ENCODE measurements around the gene KRT25.

KRT25 gene

DNA sequence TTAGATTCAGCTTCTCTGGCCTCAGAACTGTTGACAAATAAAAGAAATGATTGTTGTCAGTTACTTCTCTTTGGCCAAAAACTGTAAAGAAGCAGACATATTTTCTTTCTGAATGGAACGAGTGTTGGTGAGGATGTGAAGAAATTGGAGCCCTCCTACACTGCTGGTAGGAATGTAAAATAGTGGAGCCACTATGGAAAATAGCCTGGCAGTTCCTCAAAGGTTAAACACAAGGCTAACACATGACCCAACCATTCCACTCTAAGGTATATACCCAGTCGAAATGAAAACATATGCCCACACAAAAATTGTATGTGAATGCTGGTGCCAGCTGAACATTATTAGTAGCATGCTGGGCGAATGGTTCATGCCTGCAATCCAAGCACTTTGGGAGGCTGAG lies 37.4 kb downstream of the KRT25 start:
- H3K79me2 ChIP-seq (ENCODE audit: control insufficient read depth, low read length) = no peaks in the 10 kb centered on the region
- H3K4me1 ChIP-seq (ENCODE audit: control insufficient read depth, low read length) = no peaks in the 10 kb centered on the region
- no peak overlapping the region for H3K27ac ChIP-seq (ENCODE audit: low read depth, low read length)
- peaks cover 18% of the 10 kb centered on the region for H3K27me3 ChIP-seq (ENCODE audit: control insufficient read depth, low read length)
- H3F3A ChIP-seq (ENCODE audit: control insufficient read depth, insufficient read depth) = no peaks in the 10 kb centered on the region
- H3K4me3 ChIP-seq (ENCODE audit: low read length) = no peak overlapping the region
- H3K9me3 ChIP-seq (ENCODE audit: control insufficient read depth, insufficient read depth, low read length) = no peaks in the 10 kb centered on the region
- no peaks in the 10 kb centered on the region for H3K9me2 ChIP-seq (replicated peaks; ENCODE audit: control insufficient read depth, low read length)
- H3K4me2 ChIP-seq (ENCODE audit: low read length) = no peak overlapping the region
- TF ChIP-seq EZH2phosphoT487 (IDR thresholded peaks at IDR 0.05; ENCODE audit: borderline replicate concordance, low read length) = no peak
- TF ChIP-seq, protein P1, sequence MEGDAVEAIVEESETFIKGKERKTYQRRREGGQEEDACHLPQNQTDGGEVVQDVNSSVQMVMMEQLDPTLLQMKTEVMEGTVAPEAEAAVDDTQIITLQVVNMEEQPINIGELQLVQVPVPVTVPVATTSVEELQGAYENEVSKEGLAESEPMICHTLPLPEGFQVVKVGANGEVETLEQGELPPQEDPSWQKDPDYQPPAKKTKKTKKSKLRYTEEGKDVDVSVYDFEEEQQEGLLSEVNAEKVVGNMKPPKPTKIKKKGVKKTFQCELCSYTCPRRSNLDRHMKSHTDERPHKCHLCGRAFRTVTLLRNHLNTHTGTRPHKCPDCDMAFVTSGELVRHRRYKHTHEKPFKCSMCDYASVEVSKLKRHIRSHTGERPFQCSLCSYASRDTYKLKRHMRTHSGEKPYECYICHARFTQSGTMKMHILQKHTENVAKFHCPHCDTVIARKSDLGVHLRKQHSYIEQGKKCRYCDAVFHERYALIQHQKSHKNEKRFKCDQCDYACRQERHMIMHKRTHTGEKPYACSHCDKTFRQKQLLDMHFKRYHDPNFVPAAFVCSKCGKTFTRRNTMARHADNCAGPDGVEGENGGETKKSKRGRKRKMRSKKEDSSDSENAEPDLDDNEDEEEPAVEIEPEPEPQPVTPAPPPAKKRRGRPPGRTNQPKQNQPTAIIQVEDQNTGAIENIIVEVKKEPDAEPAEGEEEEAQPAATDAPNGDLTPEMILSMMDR (IDR thresholded peaks at IDR 0.05; ENCODE audit: low read depth, low read length, poor library complexity, severe bottlenecking) = no peak
- no peaks in the 10 kb centered on the region for H3K36me3 ChIP-seq (ENCODE audit: control insufficient read depth, low read length)
- H4K20me1 ChIP-seq (ENCODE audit: control insufficient read depth, insufficient read depth, low read depth, low read length) = no peaks in the 10 kb centered on the region

DNA sequence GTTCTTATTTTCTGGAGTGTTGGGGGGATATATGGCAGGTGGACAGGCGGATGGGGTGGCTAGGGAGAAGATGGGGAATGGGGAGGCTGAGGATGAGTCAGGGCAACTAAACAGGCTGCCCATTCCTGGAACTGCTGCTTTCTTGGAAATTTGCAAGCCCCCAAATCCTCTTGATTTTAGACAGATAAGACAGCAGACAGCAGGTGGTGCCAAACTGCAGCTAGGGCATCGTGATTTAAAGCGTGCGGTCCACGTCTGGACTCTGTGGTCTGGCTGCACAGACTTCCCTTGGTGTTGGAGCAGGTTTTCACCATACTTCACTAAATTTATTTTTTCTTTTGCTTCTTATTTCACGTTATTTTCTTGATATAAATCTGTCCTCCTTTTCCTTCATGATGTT lies 40.7 kb downstream of the KRT25 start:
- Histone ChIP-seq H3K9me3 (ENCODE audit: control insufficient read depth, insufficient read depth, low read length) (no peaks in the 10 kb centered on the region), H3K4me1 (ENCODE audit: control insufficient read depth, low read length) (no peaks in the 10 kb centered on the region), H3F3A (ENCODE audit: control insufficient read depth, insufficient read depth) (no peaks in the 10 kb centered on the region), H3K27me3 (ENCODE audit: control insufficient read depth, low read length) (peaks cover 13% of the 10 kb centered on the region), H3K4me3 (ENCODE audit: low read length) (no peak overlapping the region), H3K27ac (ENCODE audit: low read depth, low read length) (no peak overlapping the region), H3K36me3 (ENCODE audit: control insufficient read depth, low read length) (no peaks in the 10 kb centered on the region), H4K20me1 (ENCODE audit: control insufficient read depth, insufficient read depth, low read depth, low read length) (no peaks in the 10 kb centered on the region), H3K9me2 (replicated peaks; ENCODE audit: control insufficient read depth, low read length) (no peaks in the 10 kb centered on the region), H3K79me2 (ENCODE audit: control insufficient read depth, low read length) (no peaks in the 10 kb centered on the region), H3K4me2 (ENCODE audit: low read length) (no peak overlapping the region)
- TF ChIP-seq EZH2phosphoT487 (IDR thresholded peaks at IDR 0.05; ENCODE audit: borderline replicate concordance, low read length) = no peak
- TF ChIP-seq, protein P1 (IDR thresholded peaks at IDR 0.05; ENCODE audit: low read depth, low read length, poor library complexity, severe bottlenecking) = no peak

DNA sequence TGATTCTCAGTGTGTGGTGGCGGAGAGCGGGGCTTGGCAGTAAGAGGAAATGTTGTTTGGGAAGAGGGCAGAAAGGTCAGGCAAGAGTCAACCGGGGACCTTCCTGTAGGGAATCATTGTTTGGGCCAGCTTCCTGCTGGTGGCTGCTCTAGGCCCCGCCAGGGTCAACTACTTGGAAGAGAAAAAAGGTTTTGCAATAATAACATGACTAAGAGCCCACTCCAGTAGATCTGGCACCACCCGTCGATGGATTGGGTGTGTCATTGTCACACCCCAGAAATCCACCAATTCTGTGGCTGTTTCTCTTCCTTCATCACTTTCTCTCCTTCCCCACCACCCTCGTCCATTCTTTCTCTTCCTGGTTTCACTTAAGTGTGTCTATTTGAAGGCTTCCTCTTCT lies 47.4 kb downstream of the KRT25 start:
- TF ChIP-seq, protein P1 (IDR thresholded peaks at IDR 0.05; ENCODE audit: low read depth, low read length, poor library complexity, severe bottlenecking) = no peak
- no peak for TF ChIP-seq EZH2phosphoT487 (IDR thresholded peaks at IDR 0.05; ENCODE audit: borderline replicate concordance, low read length)
- Histone ChIP-seq H3K79me2 (ENCODE audit: control insufficient read depth, low read length) (no peaks in the 10 kb centered on the region), H3K4me3 (ENCODE audit: low read length) (no peak overlapping the region), H4K20me1 (ENCODE audit: control insufficient read depth, insufficient read depth, low read depth, low read length) (no peaks in the 10 kb centered on the region), H3K27ac (ENCODE audit: low read depth, low read length) (no peak overlapping the region), H3K4me2 (ENCODE audit: low read length) (no peak overlapping the region), H3K9me2 (replicated peaks; ENCODE audit: control insufficient read depth, low read length) (no peaks in the 10 kb centered on the region), H3K36me3 (ENCODE audit: control insufficient read depth, low read length) (no peaks in the 10 kb centered on the region), H3F3A (ENCODE audit: control insufficient read depth, insufficient read depth) (no peaks in the 10 kb centered on the region), H3K9me3 (ENCODE audit: control insufficient read depth, insufficient read depth, low read length) (no peaks in the 10 kb centered on the region), H3K27me3 (ENCODE audit: control insufficient read depth, low read length) (peaks cover 17% of the 10 kb centered on the region), H3K4me1 (ENCODE audit: control insufficient read depth, low read length) (no peaks in the 10 kb centered on the region)

DNA sequence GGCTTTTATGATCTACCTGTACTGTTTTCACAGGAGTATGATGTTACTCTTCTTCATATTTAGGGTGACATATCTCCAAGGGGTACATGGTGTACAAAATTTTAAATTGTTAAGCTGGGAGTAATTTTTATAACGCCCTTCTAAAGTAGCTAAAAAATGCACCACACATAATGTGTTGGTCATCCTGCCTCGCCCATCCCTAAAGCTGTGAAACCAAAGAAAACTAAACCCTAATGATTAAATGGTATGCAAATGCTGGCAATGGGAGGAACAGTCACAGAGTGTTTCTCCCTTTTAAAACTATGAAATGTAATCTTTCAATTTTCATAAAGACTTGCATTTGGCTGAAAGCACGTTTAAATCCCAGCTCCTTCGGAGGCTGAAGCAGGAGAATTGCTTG lies 49.5 kb downstream of the KRT25 start:
- no peaks in the 10 kb centered on the region for H3K9me2 ChIP-seq (replicated peaks; ENCODE audit: control insufficient read depth, low read length)
- H3K4me2 ChIP-seq (ENCODE audit: low read length) = no peak overlapping the region
- TF ChIP-seq, protein P1 (IDR thresholded peaks at IDR 0.05; ENCODE audit: low read depth, low read length, poor library complexity, severe bottlenecking) = no peak
- no peak for TF ChIP-seq EZH2phosphoT487 (IDR thresholded peaks at IDR 0.05; ENCODE audit: borderline replicate concordance, low read length)
- no peaks in the 10 kb centered on the region for H3K4me1 ChIP-seq (ENCODE audit: control insufficient read depth, low read length)
- H3F3A ChIP-seq (ENCODE audit: control insufficient read depth, insufficient read depth) = no peaks in the 10 kb centered on the region
- peaks cover 14% of the 10 kb centered on the region for H3K27me3 ChIP-seq (ENCODE audit: control insufficient read depth, low read length)
- H3K36me3 ChIP-seq (ENCODE audit: control insufficient read depth, low read length) = no peaks in the 10 kb centered on the region
- H4K20me1 ChIP-seq (ENCODE audit: control insufficient read depth, insufficient read depth, low read depth, low read length) = no peaks in the 10 kb centered on the region
- H3K79me2 ChIP-seq (ENCODE audit: control insufficient read depth, low read length) = no peaks in the 10 kb centered on the region
- H3K27ac ChIP-seq (ENCODE audit: low read depth, low read length) = no peak overlapping the region
- no peak overlapping the region for H3K4me3 ChIP-seq (ENCODE audit: low read length)
- H3K9me3 ChIP-seq (ENCODE audit: control insufficient read depth, insufficient read depth, low read length) = no peaks in the 10 kb centered on the region
